DND-41 (cell line): ENCODE measurements around the gene NPBWR2.

ENCODE experiments used
- ATAC-seq: fragments of 200-7000 bp; cut with Tn5 transposase; 3 replicates; pipeline ENCODE4 v1.9.1; 2021; ENCODE audit warnings: low read depth; ENCODE audit not compliant: insufficient read depth
- DNase-seq: peaks from one replicate; pipeline ENCODE4 v3.0.0-alpha.2; 2020
- H2AFZ ChIP-seq: 2 replicates; pipeline ENCODE4 v1.6.0; 2012; ENCODE audit warnings: low read depth, low read length
- H3K27ac ChIP-seq: 2 replicates; pipeline ENCODE4 v1.5.1; 2012; ENCODE audit warnings: low read length, inconsistent platforms
- H3K27me3 ChIP-seq: fragments of 200-600 bp; sonication (generic); 2 replicates; pipeline ENCODE4 v1.6.0; 2012; ENCODE audit warnings: low read length, mild to moderate bottlenecking, inconsistent platforms; ENCODE audit not compliant: insufficient read depth, poor library complexity
- H3K36me3 ChIP-seq: 2 replicates; pipeline ENCODE4 v1.5.1; 2012; ENCODE audit warnings: low read length, inconsistent platforms; ENCODE audit not compliant: insufficient read depth
- H3K4me1 ChIP-seq: 2 replicates; pipeline ENCODE4 v1.5.1; 2012; ENCODE audit warnings: mild to moderate bottlenecking, low read length; ENCODE audit not compliant: insufficient read depth
- H3K4me2 ChIP-seq: 2 replicates; pipeline ENCODE4 v1.6.0; 2012; ENCODE audit warnings: mild to moderate bottlenecking, moderate library complexity, low read length, inconsistent platforms; ENCODE audit not compliant: insufficient read depth
- H3K4me3 ChIP-seq, 2 experiments: fragments of 200-600 bp in 1 of 2; shearing (Covaris generic) in 1 of 2; 2 replicates each; pipeline ENCODE4 v1.5.1; 2012 to 2016; ENCODE audit warnings: inconsistent platforms in 2 of 2, low read length in 2 of 2, mild to moderate bottlenecking in 2 of 2, low read depth in 1 of 2, moderate library complexity in 1 of 2
- H3K79me2 ChIP-seq: 2 replicates; pipeline ENCODE4 v1.6.0; 2012; ENCODE audit warnings: low read length, inconsistent platforms; ENCODE audit not compliant: insufficient read depth
- H3K9ac ChIP-seq: 2 replicates; pipeline ENCODE4 v1.6.0; 2012; ENCODE audit warnings: low read depth, mild to moderate bottlenecking, inconsistent platforms, low read length, moderate library complexity
- H3K9me3 ChIP-seq: 2 replicates; pipeline ENCODE4 v1.5.1; 2012; ENCODE audit warnings: low read length, moderate library complexity, mild to moderate bottlenecking, inconsistent platforms; ENCODE audit not compliant: insufficient read depth, severe bottlenecking
- H4K20me1 ChIP-seq: 2 replicates; pipeline ENCODE4 v1.6.0; 2012; ENCODE audit warnings: low read length; ENCODE audit not compliant: insufficient read depth
- EZH2 ChIP-seq: IDR thresholded peaks from 3 replicates; pipeline ENCODE4 v1.6.1; 2012; ENCODE audit warnings: borderline replicate concordance, low read depth, mild to moderate bottlenecking, moderate library complexity, low read length, inconsistent platforms; ENCODE audit not compliant: severe bottlenecking
- TF ChIP-seq, protein P1 (sequence below): IDR thresholded peaks from 2 replicates; pipeline ENCODE4 v1.5.1; 2012; ENCODE audit warnings: borderline replicate concordance, low read length, moderate library complexity, mild to moderate bottlenecking; ENCODE audit not compliant: poor library complexity, severe bottlenecking; ENCODE audit errors: extremely low read depth

Gene NPBWR2

DNA sequence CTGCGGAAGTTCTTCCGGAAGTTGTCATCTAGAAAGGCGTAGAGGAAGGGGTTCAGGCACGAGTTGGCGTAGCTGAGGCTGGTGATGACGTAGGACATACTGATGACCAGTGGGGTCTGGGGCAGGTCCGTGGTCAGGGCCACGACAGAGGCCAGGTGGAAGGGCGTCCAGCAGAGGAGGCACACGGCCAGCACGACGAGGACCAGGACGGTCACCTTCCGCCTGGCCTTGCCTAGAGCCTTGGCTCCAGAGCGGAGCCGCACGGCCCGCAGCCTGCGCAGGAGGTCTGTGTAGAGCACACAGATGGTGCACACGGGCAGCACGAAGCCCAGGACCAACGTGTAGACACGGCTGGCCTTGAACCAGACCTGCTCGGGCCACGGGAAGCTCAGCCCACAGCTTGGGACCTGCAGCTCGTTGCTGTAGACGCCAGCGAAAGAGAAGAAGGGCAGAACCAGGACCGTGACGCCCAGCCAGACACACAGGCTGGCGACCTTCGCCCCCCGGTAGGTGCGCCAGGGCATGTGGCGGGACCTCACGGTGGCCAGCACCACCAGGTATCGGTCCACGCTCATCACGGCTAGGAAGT is 1.4 kb downstream of the NPBWR2 start:
- TF ChIP-seq, protein P1, sequence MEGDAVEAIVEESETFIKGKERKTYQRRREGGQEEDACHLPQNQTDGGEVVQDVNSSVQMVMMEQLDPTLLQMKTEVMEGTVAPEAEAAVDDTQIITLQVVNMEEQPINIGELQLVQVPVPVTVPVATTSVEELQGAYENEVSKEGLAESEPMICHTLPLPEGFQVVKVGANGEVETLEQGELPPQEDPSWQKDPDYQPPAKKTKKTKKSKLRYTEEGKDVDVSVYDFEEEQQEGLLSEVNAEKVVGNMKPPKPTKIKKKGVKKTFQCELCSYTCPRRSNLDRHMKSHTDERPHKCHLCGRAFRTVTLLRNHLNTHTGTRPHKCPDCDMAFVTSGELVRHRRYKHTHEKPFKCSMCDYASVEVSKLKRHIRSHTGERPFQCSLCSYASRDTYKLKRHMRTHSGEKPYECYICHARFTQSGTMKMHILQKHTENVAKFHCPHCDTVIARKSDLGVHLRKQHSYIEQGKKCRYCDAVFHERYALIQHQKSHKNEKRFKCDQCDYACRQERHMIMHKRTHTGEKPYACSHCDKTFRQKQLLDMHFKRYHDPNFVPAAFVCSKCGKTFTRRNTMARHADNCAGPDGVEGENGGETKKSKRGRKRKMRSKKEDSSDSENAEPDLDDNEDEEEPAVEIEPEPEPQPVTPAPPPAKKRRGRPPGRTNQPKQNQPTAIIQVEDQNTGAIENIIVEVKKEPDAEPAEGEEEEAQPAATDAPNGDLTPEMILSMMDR = no peak
- no peak for TF ChIP-seq EZH2
- peaks cover 15% of the 10 kb centered on the region; the same call in 1 of the 2 replicates for H4K20me1 ChIP-seq
- H2AFZ ChIP-seq = no peak overlapping the region
- no peak overlapping the region for H3K4me2 ChIP-seq
- H3K9ac ChIP-seq = no peak overlapping the region
- H3K4me3 ChIP-seq = no peak overlapping the region
- H3K9me3 ChIP-seq = no peaks in the 10 kb centered on the region
- H3K27ac ChIP-seq = no peak overlapping the region
- ATAC-seq (no peak), DNase-seq (no peak)
- H3K4me1 ChIP-seq = peaks cover 9% of the 10 kb centered on the region
- no peaks in the 10 kb centered on the region for H3K79me2 ChIP-seq
- H3K27me3 ChIP-seq = peaks cover 22% of the 10 kb centered on the region
- H3K36me3 ChIP-seq = no peaks in the 10 kb centered on the region

- Histone ChIP-seq H4K20me1 (peaks cover 16% of the 10 kb centered on the region; the same call in 1 of the 2 replicates), H2AFZ (no peak overlapping the region), H3K79me2 (no peaks in the 10 kb centered on the region), H3K4me3 (no peak overlapping the region), H3K9me3 (no peaks in the 10 kb centered on the region), H3K27ac (no peak overlapping the region), H3K36me3 (no peaks in the 10 kb centered on the region), H3K9ac (no peak overlapping the region), H3K4me1 (peaks cover 9% of the 10 kb centered on the region), H3K4me2 (no peak overlapping the region), H3K27me3 (peaks cover 25% of the 10 kb centered on the region)
- DNase-seq (no peak), ATAC-seq (no peak)
- TF ChIP-seq, protein P1 = no peak
- no peak for TF ChIP-seq EZH2
Measured at GRCh38 chr20:64104667-64105451, 2.5 kb downstream of the NPBWR2 start.

DNA sequence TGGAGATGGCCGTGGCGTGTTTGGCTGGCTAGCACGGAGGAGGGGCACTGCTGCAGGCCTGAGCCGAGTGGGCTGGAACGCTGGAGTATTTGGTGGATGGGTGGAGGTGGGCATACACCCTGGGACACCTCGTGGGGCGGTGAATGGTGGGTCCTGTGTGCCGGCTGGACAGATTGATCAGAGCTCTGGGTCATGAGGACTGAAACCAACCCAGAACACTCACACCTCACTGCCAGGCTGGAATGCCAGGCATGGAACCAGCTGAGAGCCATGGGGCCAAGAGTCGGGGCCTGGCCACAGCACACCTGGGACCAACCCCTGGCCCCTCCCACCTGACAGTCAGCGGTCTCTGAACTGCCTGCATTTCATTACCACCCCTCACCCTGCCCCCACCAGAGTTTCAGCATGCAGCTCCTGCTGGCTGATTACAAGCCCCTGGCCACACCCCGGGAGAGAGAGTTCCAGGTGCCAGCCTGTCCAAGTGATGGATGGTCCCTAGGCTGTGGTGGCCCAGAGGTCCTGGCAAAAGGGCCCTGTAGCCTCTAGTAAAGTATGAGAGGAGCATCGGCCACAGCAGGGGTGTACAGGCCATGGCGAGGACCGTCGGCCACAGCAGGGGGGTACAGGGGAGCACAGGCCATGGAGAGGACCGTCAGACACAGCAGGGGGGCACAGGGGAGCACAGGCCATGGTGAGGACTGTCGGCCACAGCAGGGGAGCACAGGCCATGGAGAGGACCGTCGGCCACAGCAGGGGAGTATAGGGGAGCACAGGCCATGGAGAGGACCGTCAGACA is 3.3 kb downstream of the NPBWR2 start:
- no peak overlapping the region for H3K9ac ChIP-seq
- no peak for TF ChIP-seq EZH2
- TF ChIP-seq, protein P1 = no peak
- no peak overlapping the region for H2AFZ ChIP-seq
- no peak overlapping the region for H3K4me3 ChIP-seq
- H3K4me1 ChIP-seq = peaks cover 9% of the 10 kb centered on the region
- H3K27ac ChIP-seq = no peak overlapping the region
- H3K36me3 ChIP-seq = no peaks in the 10 kb centered on the region
- peaks cover 25% of the 10 kb centered on the region for H3K27me3 ChIP-seq
- ATAC-seq (no peak), DNase-seq (no peak)
- peaks cover 16% of the 10 kb centered on the region; the same call in 1 of the 2 replicates for H4K20me1 ChIP-seq
- no peak overlapping the region for H3K4me2 ChIP-seq
- H3K79me2 ChIP-seq = no peaks in the 10 kb centered on the region
- no peaks in the 10 kb centered on the region for H3K9me3 ChIP-seq
